ENCODE measurements around the gene CAMK4.

GRCh38 chr5:111255169-111255568 is 31.0 kb downstream of the CAMK4 start:
- TF ChIP-seq ZNF501 (tag by site-specific recombination; IDR thresholded peaks at IDR 0.05) (no peak), MEIS1 (CRISPR knock-in tag; IDR thresholded peaks at IDR 0.05; ENCODE audit: borderline replicate concordance) (no peak), CTCF (tag by site-specific recombination; IDR thresholded peaks at IDR 0.05) (no peak), TCF7L2 (IDR thresholded peaks at IDR 0.05; ENCODE audit: borderline replicate concordance, low read depth, low read length) (no peak), ZNF76 (tag by site-specific recombination; IDR thresholded peaks at IDR 0.05; ENCODE audit: borderline replicate concordance, low read depth) (no peak), TSHZ1 (tag by site-specific recombination; IDR thresholded peaks at IDR 0.05; ENCODE audit: borderline replicate concordance) (no peak)

Data from HEK293 (cell line).